IMR-90 (cell line): Measurements from ENCODE around the gene B4GALT5. TPM values are rescaled to one million over a fixed set of nuclear protein-coding genes. Genes with fewer than 3 reads are reported as not detected.

Experiments used
- ATAC-seq: fragments of 200-7000 bp; cut with Tn5 transposase; 2 replicates; pipeline ENCODE4 v1.9.1; 2020; ENCODE audit warnings: low read depth, mild to moderate bottlenecking, moderate library complexity
- BruUV-seq: library from RNA; stranded (reverse); fragments of 400-500 nt; replicated peaks from 2 replicates; lab custom pipeline; 2021; lab: Mats Ljungman, UMichigan
- CTCF ChIA-PET: fragments of 300-600 bp; formaldehyde crosslinking; extraction: SDS; loops from one replicate; lab custom pipeline; 2021; ENCODE audit warnings: antibody characterized with exemption; lab: Yijun Ruan, JAX
- POLR2A ChIA-PET: fragments of 300-600 bp; sonication (Branson Sonifier 250); formaldehyde crosslinking; loops from one replicate; lab custom pipeline; 2022; ENCODE audit warnings: antibody characterized with exemption; ENCODE audit not compliant: unreplicated experiment; lab: Charles Lee
- DNase-seq: peaks from one replicate; pipeline ENCODE4 v3.0.0; 2013
- H2AFZ ChIP-seq: replicated peaks from 2 replicates; pipeline ENCODE3; 2013; ENCODE audit warnings: low read length, mild to moderate bottlenecking; ENCODE audit not compliant: poor library complexity
- H2AK5ac ChIP-seq: 2 replicates; pipeline ENCODE4 v1.6.1; 2013; ENCODE audit warnings: low read depth, low read length, inconsistent platforms
- H2AK9ac ChIP-seq: replicated peaks from 2 replicates; pipeline ENCODE3; 2013; ENCODE audit warnings: mild to moderate bottlenecking, low read depth, low read length, moderate library complexity; ENCODE audit not compliant: poor library complexity
- H2BK120ac ChIP-seq: 2 replicates; pipeline ENCODE4 v1.6.1; 2013; ENCODE audit warnings: low read depth, low read length, inconsistent platforms
- H2BK15ac ChIP-seq: 3 replicates; pipeline ENCODE4 v1.6.1; 2013; ENCODE audit warnings: low read depth, low read length, inconsistent platforms
- H2BK20ac ChIP-seq: 2 replicates; pipeline ENCODE4 v1.6.1; 2013; ENCODE audit warnings: low read depth, mild to moderate bottlenecking, inconsistent platforms, low read length, moderate library complexity
- H2BK5ac ChIP-seq: 2 replicates; pipeline ENCODE4 v1.6.1; 2013; ENCODE audit warnings: mild to moderate bottlenecking, low read depth, low read length, inconsistent platforms; ENCODE audit not compliant: poor library complexity, severe bottlenecking
- H3K14ac ChIP-seq: replicated peaks from 2 replicates; pipeline ENCODE4 v1.6.1; 2013; ENCODE audit warnings: low read depth, low read length, inconsistent platforms
- H3K18ac ChIP-seq: 2 replicates; pipeline ENCODE4 v1.6.1; 2013; ENCODE audit warnings: low read depth, low read length, control low read depth
- H3K23ac ChIP-seq: 2 replicates; pipeline ENCODE4 v1.6.1; 2013; ENCODE audit warnings: low read depth, low read length, inconsistent platforms
- H3K27ac ChIP-seq: 2 replicates; pipeline ENCODE4 v1.5.1; 2013; ENCODE audit warnings: mild to moderate bottlenecking, control low read depth, low read length; ENCODE audit not compliant: insufficient read depth
- H3K27me3 ChIP-seq: 2 replicates; pipeline ENCODE4 v1.6.1; 2013; ENCODE audit warnings: low read length; ENCODE audit not compliant: control insufficient read depth, insufficient read depth
- H3K36me3 ChIP-seq: 2 replicates; pipeline ENCODE4 v1.6.1; 2013; ENCODE audit warnings: low read length, mixed read lengths; ENCODE audit not compliant: control insufficient read depth, insufficient read depth
- H3K4ac ChIP-seq: 2 replicates; pipeline ENCODE4 v1.6.1; 2013; ENCODE audit warnings: low read depth, low read length, inconsistent platforms
- H3K4me1 ChIP-seq: 2 replicates; pipeline ENCODE4 v1.6.1; 2013; ENCODE audit warnings: low read length, mixed read lengths; ENCODE audit not compliant: control insufficient read depth, insufficient read depth
- H3K4me2 ChIP-seq: 2 replicates; pipeline ENCODE4 v1.6.1; 2013; ENCODE audit warnings: low read depth, mild to moderate bottlenecking, control low read depth, low read length, moderate library complexity
- H3K4me3 ChIP-seq: 2 replicates; pipeline ENCODE4 v1.5.1; 2013; ENCODE audit warnings: low read depth, mild to moderate bottlenecking, control low read depth, low read length, moderate library complexity; ENCODE audit not compliant: insufficient read depth
- H3K56ac ChIP-seq: 2 replicates; pipeline ENCODE4 v1.6.1; 2013; ENCODE audit warnings: low read length, inconsistent platforms; ENCODE audit not compliant: insufficient read depth; ENCODE audit errors: extremely low read depth
- H3K79me1 ChIP-seq, 2 experiments: 2 replicates each; pipeline ENCODE4 v1.6.1; 2013; ENCODE audit warnings: low read length in 2 of 2, inconsistent platforms in 1 of 2, low read depth in 1 of 2
- H3K9ac ChIP-seq: 2 replicates; pipeline ENCODE4 v1.6.1; 2013; ENCODE audit warnings: low read depth, low read length, control low read depth
- H3K9me1 ChIP-seq: 2 replicates; pipeline ENCODE4 v1.6.1; 2013; ENCODE audit warnings: low read length, inconsistent platforms; ENCODE audit not compliant: insufficient read depth
- H3K9me3 ChIP-seq: 2 replicates; pipeline ENCODE4 v1.6.1; 2013; ENCODE audit warnings: low read length; ENCODE audit not compliant: control insufficient read depth, insufficient read depth
- H4K20me1 ChIP-seq: 2 replicates; pipeline ENCODE4 v1.6.1; 2013; ENCODE audit warnings: low read length, inconsistent platforms; ENCODE audit not compliant: insufficient read depth
- H4K5ac ChIP-seq: 2 replicates; pipeline ENCODE4 v1.6.1; 2013; ENCODE audit warnings: mild to moderate bottlenecking, low read depth, low read length, control low read depth
- H4K8ac ChIP-seq, 2 experiments: 2 replicates each; pipeline ENCODE4 v1.6.1; 2013; ENCODE audit warnings: low read depth in 2 of 2, low read length in 2 of 2, control low read depth in 1 of 2, inconsistent platforms in 1 of 2
- H4K91ac ChIP-seq: 2 replicates; pipeline ENCODE4 v1.6.1; 2013; ENCODE audit warnings: low read depth, low read length, inconsistent platforms; ENCODE audit not compliant: insufficient read depth
- CEBPB ChIP-seq: IDR thresholded peaks from 2 replicates; pipeline ENCODE4 v1.6.1; 2012; ENCODE audit warnings: low read depth, low read length, improper control_type of control experiment
- CHD1 ChIP-seq: IDR thresholded peaks from 2 replicates; pipeline ENCODE4 v1.6.1; 2012; ENCODE audit warnings: low read depth, low read length, improper control_type of control experiment
- CTCF ChIP-seq: conservative IDR thresholded peaks from 2 replicates; pipeline ENCODE4 v1.5.1; 2012; ENCODE audit warnings: mild to moderate bottlenecking, low read depth, low read length, improper control_type of control experiment
- FOS ChIP-seq: fragments of 150-350 bp; IDR thresholded peaks from 2 replicates; pipeline ENCODE4 v1.6.1; 2016; ENCODE audit warnings: low read depth, low read length
- MAFK ChIP-seq: IDR thresholded peaks from 2 replicates; pipeline ENCODE4 v1.6.1; 2012; ENCODE audit warnings: low read depth, low read length, improper control_type of control experiment
- MAZ ChIP-seq: IDR thresholded peaks from 2 replicates; pipeline ENCODE4 v1.6.1; 2012; ENCODE audit warnings: low read depth, mild to moderate bottlenecking, low read length, improper control_type of control experiment, moderate library complexity, borderline replicate concordance
- MXI1 ChIP-seq: IDR thresholded peaks from 2 replicates; pipeline ENCODE4 v1.6.1; 2012; ENCODE audit warnings: low read depth, mild to moderate bottlenecking, low read length, moderate library complexity, borderline replicate concordance
- NFE2L2 ChIP-seq: fragments of 150-350 bp; IDR thresholded peaks from 2 replicates; pipeline ENCODE4 v1.6.1; 2016; ENCODE audit warnings: low read depth, mild to moderate bottlenecking, low read length
- POLR2A ChIP-seq: IDR thresholded peaks from 2 replicates; pipeline ENCODE4 v1.6.1; 2012; ENCODE audit warnings: mild to moderate bottlenecking, low read depth, low read length
- RAD21 ChIP-seq: IDR thresholded peaks from 2 replicates; pipeline ENCODE4 v1.6.1; 2012; ENCODE audit warnings: low read length, improper control_type of control experiment
- RCOR1 ChIP-seq: IDR thresholded peaks from 2 replicates; pipeline ENCODE4 v1.6.1; 2012; ENCODE audit warnings: mild to moderate bottlenecking, low read length, improper control_type of control experiment; ENCODE audit not compliant: insufficient replicate concordance
- USF2 ChIP-seq: fragments of 150-350 bp; IDR thresholded peaks from 2 replicates; pipeline ENCODE4 v1.6.1; 2017; ENCODE audit warnings: mild to moderate bottlenecking, antibody characterized with exemption, low read length, low read depth
- WGBS, 2 experiments: methylation state at CpG; one replicate each; pipeline versions ENCODE4 v1.1.5 to v1.1.7; 2013; ENCODE audit warnings: missing lambda C conversion rate in 2 of 2; ENCODE audit not compliant: insufficient read length in 1 of 2; ENCODE audit errors: extremely low coverage in 2 of 2; 5-methylcytosine and 5-hydroxymethylcytosine counted together
- dilution Hi-C: fragments of 300-500 bp; cut with HindIII; formaldehyde crosslinking; loops from one replicate; pipeline ENCODE4 v1.14.3; 2018; ENCODE audit warnings: low sequenced_read_pairs; ENCODE audit not compliant: unreplicated experiment
- in situ Hi-C: fragments of 300-500 bp; cut with MboI; formaldehyde crosslinking; loops from 3 replicates; pipeline ENCODE4 v1.14.3; 2019; ENCODE audit warnings: low sequenced_read_pairs, inconsistent platforms, mixed read lengths
- intact Hi-C: fragments of 100-400 bp; cut with micrococcal nuclease; formaldehyde crosslinking; loops from 2 replicates; pipeline ENCODE4 v1.10.0; 2022
- polyA plus RNA-seq, 3 experiments: library from polyadenylated mRNA; depleted of rRNA; stranded (reverse); fragments of >200 nt; gene quantifications; 2 replicates each; pipeline ENCODE4 v1.2.3, GENCODE V29; 2012; ENCODE audit warnings: low replicate concordance in 1 of 3
- total RNA-seq: library from RNA; depleted of rRNA; stranded (reverse); fragments of >200 nt; gene quantifications from 2 replicates; pipeline ENCODE4 v1.2.3, GENCODE V29; 2012

Gene B4GALT5
- total and polyA plus RNA-seq, 2 of the 4 experiments (the other 2 are of a cell fraction) = 11.3 to 20.4 TPM

GRCh38 chr20:49660912-49661311 is 52.8 kb downstream of the B4GALT5 start:
- Histone ChIP-seq H3K27ac (no peak overlapping the region), H3K27me3 (no peaks in the 10 kb centered on the region), H4K20me1 (peaks cover 85% of the 10 kb centered on the region), H2AK5ac (no peak overlapping the region), H2BK15ac (no peak overlapping the region), H3K14ac (no peak overlapping the region), H2BK120ac (no peak overlapping the region), H3K18ac (no peak overlapping the region), H3K23ac (no peak overlapping the region), H3K9me1 (no peaks in the 10 kb centered on the region; the same call in 1 of the 2 replicates), H3K9ac (no peak overlapping the region), H2AK9ac (no peak overlapping the region), H3K4me2 (no peak overlapping the region), H3K4ac (no peak overlapping the region), H2BK5ac (no peak overlapping the region), H3K79me1 (peaks cover 54 to 78% of the 10 kb centered on the region in 2 experiments), H2BK20ac (no peak overlapping the region), H3K4me1 (peaks cover 14% of the 10 kb centered on the region), H3K9me3 (peaks cover 2% of the 10 kb centered on the region), H4K91ac (no peak overlapping the region), H2AFZ (no peak overlapping the region), H3K36me3 (peaks cover 2% of the 10 kb centered on the region), H3K4me3 (no peak overlapping the region), H4K8ac (no peak overlapping the region), H3K56ac (no peak overlapping the region), H4K5ac (no peak overlapping the region)
- in situ Hi-C loops = no loop called here
- ChIA-PET POLR2A (no interaction called here), CTCF (no interaction called here)
- no peak for DNase-seq
- WGBS, 2 experiments = no CpG with 5 or more reads among the region's 5 CpGs
- no TSS peak for BruUV-seq
- intact Hi-C loops = no loop called here
- dilution Hi-C loops = no loop called here
- TF ChIP-seq POLR2A = no peak
- no peak for TF ChIP-seq FOS
- TF ChIP-seq RCOR1 = no peak
- TF ChIP-seq CEBPB = no peak
- TF ChIP-seq RAD21 = no peak
- TF ChIP-seq CTCF = no peak
- TF ChIP-seq MAZ = no peak
- TF ChIP-seq MXI1 = no peak
- no peak for TF ChIP-seq CHD1
- TF ChIP-seq USF2 = no peak
- no peak for TF ChIP-seq MAFK
- no peak for TF ChIP-seq NFE2L2
- no peak for ATAC-seq
